ENCODE data around the gene KRTAP1-3. TPM values are rescaled to one million over a fixed set of nuclear protein-coding genes. Genes with fewer than 3 reads are reported as not detected.

KRTAP1-3 gene
- total RNA-seq, 4 donors from 2014 or later, result not detected

- Histone ChIP-seq H3K9me3 (no peaks in the 10 kb centered on the region), H3K4me3 (no peak within 1 kb of the TSS), H3K4me1 (peaks cover 6 to 10% (median 8%) of the 10 kb centered on the region in 4 donors), H3K27ac (replicated peaks in 1 of 4) (no peak within 1 kb of the TSS), H3K27me3 (peaks cover 0 to 4% (median 0%) of the 10 kb centered on the region in 4 donors), H3K36me3 (no peaks in the 10 kb centered on the region)
- intact Hi-C loops (cut with DNase I), result no loop called here
- 71% methylated on average over 3 of the region's 3 CpGs for WGBS
- TF ChIP-seq, protein P1, sequence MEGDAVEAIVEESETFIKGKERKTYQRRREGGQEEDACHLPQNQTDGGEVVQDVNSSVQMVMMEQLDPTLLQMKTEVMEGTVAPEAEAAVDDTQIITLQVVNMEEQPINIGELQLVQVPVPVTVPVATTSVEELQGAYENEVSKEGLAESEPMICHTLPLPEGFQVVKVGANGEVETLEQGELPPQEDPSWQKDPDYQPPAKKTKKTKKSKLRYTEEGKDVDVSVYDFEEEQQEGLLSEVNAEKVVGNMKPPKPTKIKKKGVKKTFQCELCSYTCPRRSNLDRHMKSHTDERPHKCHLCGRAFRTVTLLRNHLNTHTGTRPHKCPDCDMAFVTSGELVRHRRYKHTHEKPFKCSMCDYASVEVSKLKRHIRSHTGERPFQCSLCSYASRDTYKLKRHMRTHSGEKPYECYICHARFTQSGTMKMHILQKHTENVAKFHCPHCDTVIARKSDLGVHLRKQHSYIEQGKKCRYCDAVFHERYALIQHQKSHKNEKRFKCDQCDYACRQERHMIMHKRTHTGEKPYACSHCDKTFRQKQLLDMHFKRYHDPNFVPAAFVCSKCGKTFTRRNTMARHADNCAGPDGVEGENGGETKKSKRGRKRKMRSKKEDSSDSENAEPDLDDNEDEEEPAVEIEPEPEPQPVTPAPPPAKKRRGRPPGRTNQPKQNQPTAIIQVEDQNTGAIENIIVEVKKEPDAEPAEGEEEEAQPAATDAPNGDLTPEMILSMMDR (IDR thresholded peaks at IDR 0.05), result no peak
- TF ChIP-seq POLR2A (IDR thresholded peaks at IDR 0.05; ENCODE audit: low read depth) (no peak), POLR2AphosphoS5 (IDR thresholded peaks at IDR 0.05) (no peak), EP300 (IDR thresholded peaks at IDR 0.05) (no peak)
- no peak for DNase-seq (ENCODE audit: extremely low spot score)
These were observed 50.4 kb downstream of the KRTAP1-3 start, which contains the start of gene KRT40 for GRCh38 chr17:40984226-40984625. TSS of gene KRT40 (minus strand) at chr17:40984326. CDS start at chr17:40984273, 53 bp downstream.

Small RNA genes lying within 50 kb of the gene (small RNA-seq; reads per million reads assigned to genes)
- 0 reads per million in 3 donors for gene KRTAP3-4P

Other genes with a start within 250 kb of the KRTAP1-3 start
- gene KRT28, start 234.9 kb downstream of the KRTAP1-3 start, total RNA-seq, result not detected
- 10 to 100 TPM in 3 of 4 donors, 1 to 10 TPM in 1; 9.9 to 15.7 (median 10.7) TPM for gene KRT10, start 212.3 kb downstream of the KRTAP1-3 start, total RNA-seq
- not detected for gene KRT12, start 167.7 kb downstream of the KRTAP1-3 start, total RNA-seq
- under 1 TPM in 1 of 4 donors, not detected in 3; 0.52 TPM for gene KRT20, start 149.6 kb downstream of the KRTAP1-3 start, total RNA-seq
- gene KRT23, start 97.2 kb downstream of the KRTAP1-3 start, total RNA-seq, result under 1 TPM in 1 of 4 donors, not detected in 3; 0.50 TPM
- not detected for gene KRT39, start 67.9 kb downstream of the KRTAP1-3 start, total RNA-seq
- not detected for gene KRT40, start 50.5 kb downstream of the KRTAP1-3 start, total RNA-seq
- not detected for gene KRTAP3-3, start 40.7 kb downstream of the KRTAP1-3 start, total RNA-seq
- gene KRTAP3-2, start 35.0 kb downstream of the KRTAP1-3 start, total RNA-seq, result not detected
- not detected for gene KRTAP3-1, start 25.7 kb downstream of the KRTAP1-3 start, total RNA-seq
- not detected for gene KRTAP1-5, start 7.7 kb downstream of the KRTAP1-3 start, total RNA-seq
- gene KRTAP1-4, start 4.7 kb downstream of the KRTAP1-3 start, total RNA-seq, result not detected
- not detected for gene KRTAP1-1, start 6.6 kb upstream of the KRTAP1-3 start, total RNA-seq
- gene KRTAP2-1, start 12.4 kb upstream of the KRTAP1-3 start, total RNA-seq, result not detected
- not detected for gene KRTAP2-2, start 20.4 kb upstream of the KRTAP1-3 start, total RNA-seq
- not detected for gene KRTAP2-3, start 25.2 kb upstream of the KRTAP1-3 start, total RNA-seq
- gene KRTAP2-4, start 31.0 kb upstream of the KRTAP1-3 start, total RNA-seq, result not detected
- gene KRTAP4-7, start 49.3 kb upstream of the KRTAP1-3 start, total RNA-seq, result not detected
- gene KRTAP4-8, start 63.3 kb upstream of the KRTAP1-3 start, total RNA-seq, result not detected
- gene KRTAP4-16, start 67.3 kb upstream of the KRTAP1-3 start, total RNA-seq, result not detected
- not detected for gene KRTAP4-9, start 70.5 kb upstream of the KRTAP1-3 start, total RNA-seq
- not detected for gene KRTAP4-11, start 83.5 kb upstream of the KRTAP1-3 start, total RNA-seq
- gene KRTAP4-12, start 89.3 kb upstream of the KRTAP1-3 start, total RNA-seq, result not detected
- not detected for gene KRTAP4-6, start 105.7 kb upstream of the KRTAP1-3 start, total RNA-seq
- gene KRTAP4-5, start 115.0 kb upstream of the KRTAP1-3 start, total RNA-seq, result not detected
- not detected for gene KRTAP4-4, start 125.9 kb upstream of the KRTAP1-3 start, total RNA-seq
- not detected for gene KRTAP4-3, start 133.3 kb upstream of the KRTAP1-3 start, total RNA-seq
- gene KRTAP4-2, start 143.3 kb upstream of the KRTAP1-3 start, total RNA-seq, result not detected
- not detected for gene KRTAP4-1, start 150.0 kb upstream of the KRTAP1-3 start, total RNA-seq
- gene KRTAP9-1, start 155.0 kb upstream of the KRTAP1-3 start, total RNA-seq, result not detected
- gene KRTAP9-2, start 191.8 kb upstream of the KRTAP1-3 start, total RNA-seq, result not detected
- gene KRTAP9-3, start 197.6 kb upstream of the KRTAP1-3 start, total RNA-seq, result not detected
- not detected for gene KRTAP9-8, start 203.1 kb upstream of the KRTAP1-3 start, total RNA-seq
- not detected for gene KRTAP9-4, start 214.8 kb upstream of the KRTAP1-3 start, total RNA-seq
- gene KRTAP9-9, start 220.5 kb upstream of the KRTAP1-3 start, total RNA-seq, result not detected
- gene KRTAP9-6, start 230.5 kb upstream of the KRTAP1-3 start, total RNA-seq, result not detected
- not detected for gene KRTAP9-7, start 240.8 kb upstream of the KRTAP1-3 start, total RNA-seq

Data from esophagus muscularis mucosa (tissue), 4 donors.